Hepatocyte (in vitro differentiated cells): ENCODE results near the gene DDX17.

Experiments
- CTCF ChIP-seq: fragments of 200-600 bp; sonication (generic); IDR thresholded peaks from 2 replicates; pipeline ENCODE4 v1.5.1; 2016; ENCODE audit warnings: antibody characterized with exemption, mild to moderate bottlenecking; ENCODE audit not compliant: poor library complexity
- EZH2 ChIP-seq: fragments of 200-600 bp; sonication (generic); IDR thresholded peaks from 2 replicates; pipeline ENCODE4 v1.6.1; 2016; ENCODE audit warnings: antibody characterized with exemption, mild to moderate bottlenecking, borderline replicate concordance
- EZH2phosphoT487 ChIP-seq: fragments of 200-600 bp; sonication (generic); IDR thresholded peaks from one replicate; pipeline ENCODE4 v1.6.1; 2018; ENCODE audit warnings: antibody characterized with exemption, mild to moderate bottlenecking, low read depth, moderate library complexity; ENCODE audit not compliant: unreplicated experiment, severe bottlenecking

DNA sequence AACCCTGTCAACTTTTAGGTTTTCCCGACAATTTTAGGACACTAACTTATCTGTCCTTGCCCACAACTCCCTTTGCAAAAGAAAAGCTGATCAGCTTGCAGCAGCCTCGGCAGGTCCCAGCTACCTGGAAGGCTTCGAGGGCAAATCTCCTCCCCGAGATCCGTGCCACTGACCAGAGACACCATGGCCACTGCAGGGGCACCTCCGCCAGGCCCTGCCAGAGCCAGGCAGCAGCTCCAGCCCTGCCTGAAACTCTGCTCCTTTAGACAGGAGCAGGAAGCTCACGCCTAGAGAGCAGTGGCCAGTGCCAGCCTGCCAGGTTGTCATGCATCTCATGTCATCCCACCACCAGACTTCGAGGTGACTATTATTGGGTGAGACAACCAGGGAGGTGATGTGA is 72.2 kb downstream of the DDX17 start:
- TF ChIP-seq EZH2: no peak
- TF ChIP-seq CTCF: no peak
- no peak for TF ChIP-seq EZH2phosphoT487
